ENCODE measurements around the gene SNAI3. TPM values are rescaled to one million over a fixed set of nuclear protein-coding genes. Genes with fewer than 3 reads are reported as not detected.

The SNAI3 gene
- total RNA-seq, 4 donors from 2014 or later: 0.40 to 0.44 TPM; not detected in 2

DNA sequence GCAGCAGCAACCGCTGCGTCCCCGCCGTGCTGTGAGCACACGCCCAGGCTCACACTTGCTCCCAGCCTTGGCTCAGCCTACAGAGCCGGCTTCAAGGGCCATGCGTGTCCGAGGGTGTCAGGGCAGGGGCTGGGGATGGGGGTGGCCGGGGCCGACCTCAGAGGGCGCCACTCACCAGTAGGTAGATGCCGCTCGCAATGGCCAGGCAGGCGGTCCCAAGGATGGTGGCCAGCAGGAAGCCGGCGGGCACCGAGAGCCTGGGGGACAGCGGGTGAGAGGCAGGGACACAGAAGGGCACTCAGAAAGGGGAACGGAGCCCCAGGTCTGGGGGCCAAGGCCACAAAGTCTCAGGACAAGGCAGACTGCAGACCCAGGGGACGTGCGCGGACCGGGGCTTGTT lies 40.4 kb downstream of the SNAI3 start:
- 86% methylated on average over 18 of the region's 23 CpGs for WGBS
- no peak overlapping the region for H3K4me3 ChIP-seq
- no peak for DNase-seq (ENCODE audit: low spot score in 2 of 2)
- H3K36me3 ChIP-seq: peaks cover 10% of the 10 kb centered on the region
- H3K9me3 ChIP-seq: no peaks in the 10 kb centered on the region
- TF ChIP-seq EP300 (IDR thresholded peaks at IDR 0.05) (no peak), POLR2A (IDR thresholded peaks at IDR 0.05) (no peak), POLR2AphosphoS5 (IDR thresholded peaks at IDR 0.05) (no peak)
- TF ChIP-seq, protein P1, sequence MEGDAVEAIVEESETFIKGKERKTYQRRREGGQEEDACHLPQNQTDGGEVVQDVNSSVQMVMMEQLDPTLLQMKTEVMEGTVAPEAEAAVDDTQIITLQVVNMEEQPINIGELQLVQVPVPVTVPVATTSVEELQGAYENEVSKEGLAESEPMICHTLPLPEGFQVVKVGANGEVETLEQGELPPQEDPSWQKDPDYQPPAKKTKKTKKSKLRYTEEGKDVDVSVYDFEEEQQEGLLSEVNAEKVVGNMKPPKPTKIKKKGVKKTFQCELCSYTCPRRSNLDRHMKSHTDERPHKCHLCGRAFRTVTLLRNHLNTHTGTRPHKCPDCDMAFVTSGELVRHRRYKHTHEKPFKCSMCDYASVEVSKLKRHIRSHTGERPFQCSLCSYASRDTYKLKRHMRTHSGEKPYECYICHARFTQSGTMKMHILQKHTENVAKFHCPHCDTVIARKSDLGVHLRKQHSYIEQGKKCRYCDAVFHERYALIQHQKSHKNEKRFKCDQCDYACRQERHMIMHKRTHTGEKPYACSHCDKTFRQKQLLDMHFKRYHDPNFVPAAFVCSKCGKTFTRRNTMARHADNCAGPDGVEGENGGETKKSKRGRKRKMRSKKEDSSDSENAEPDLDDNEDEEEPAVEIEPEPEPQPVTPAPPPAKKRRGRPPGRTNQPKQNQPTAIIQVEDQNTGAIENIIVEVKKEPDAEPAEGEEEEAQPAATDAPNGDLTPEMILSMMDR (IDR thresholded peaks at IDR 0.05): no peak
- peaks cover 7% of the 10 kb centered on the region for H3K27me3 ChIP-seq
- no peak overlapping the region for H3K27ac ChIP-seq
- H3K4me1 ChIP-seq: peaks cover 23% of the 10 kb centered on the region

DNA sequence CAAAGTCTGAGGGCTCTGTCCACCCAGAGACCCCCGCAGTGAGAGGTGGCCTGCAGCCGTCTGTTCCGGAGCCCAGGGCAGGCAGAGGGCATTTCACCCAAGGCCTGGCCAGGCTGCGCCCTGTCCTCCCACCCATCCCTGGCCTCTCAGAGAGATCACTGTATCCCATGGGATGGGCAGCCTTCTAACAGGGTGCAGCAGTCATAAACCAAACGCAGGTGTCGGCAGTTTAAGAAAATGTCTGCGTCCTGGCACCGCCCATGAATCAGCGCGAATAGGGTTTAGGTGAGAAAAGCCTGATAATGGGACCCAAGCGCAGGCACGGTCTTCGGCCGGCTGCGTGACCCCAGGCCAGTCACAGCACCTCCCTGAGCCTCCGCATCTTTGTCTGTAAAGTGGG lies 40.9 kb downstream of the SNAI3 start:
- DNase-seq (ENCODE audit: low spot score in 2 of 2): no peak
- Histone ChIP-seq H3K4me3 (no peak overlapping the region), H3K27me3 (peaks cover 12% of the 10 kb centered on the region), H3K4me1 (peaks cover 20% of the 10 kb centered on the region), H3K9me3 (no peaks in the 10 kb centered on the region), H3K36me3 (peaks cover 10% of the 10 kb centered on the region), H3K27ac (no peak overlapping the region)
- WGBS: 91% methylated on average over 10 of the region's 16 CpGs
- TF ChIP-seq POLR2AphosphoS5 (IDR thresholded peaks at IDR 0.05) (no peak), EP300 (IDR thresholded peaks at IDR 0.05) (no peak), POLR2A (IDR thresholded peaks at IDR 0.05) (no peak)
- TF ChIP-seq, protein P1 (IDR thresholded peaks at IDR 0.05): no peak

DNA sequence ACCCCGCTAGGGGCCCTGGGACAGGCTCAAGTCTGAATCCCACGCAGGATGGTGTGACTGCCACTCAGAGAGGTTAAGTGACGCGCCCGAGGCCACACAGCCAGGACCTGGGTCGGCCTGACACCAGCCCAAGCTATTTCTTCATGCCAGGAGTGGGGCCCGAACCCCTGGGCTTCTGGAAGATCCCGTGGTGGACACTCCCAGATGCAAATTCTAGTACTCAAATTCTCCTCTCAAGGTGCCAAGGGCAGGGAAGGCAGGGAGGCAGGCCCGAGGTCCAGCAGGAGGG lies 42.7 kb downstream of the SNAI3 start:
- no peaks in the 10 kb centered on the region for H3K9me3 ChIP-seq
- no peak overlapping the region for H3K27ac ChIP-seq
- H3K27me3 ChIP-seq: peaks cover 30% of the 10 kb centered on the region
- peaks cover 6% of the 10 kb centered on the region for H3K4me1 ChIP-seq
- no peak overlapping the region for H3K4me3 ChIP-seq
- no peak for TF ChIP-seq POLR2AphosphoS5 (IDR thresholded peaks at IDR 0.05)
- TF ChIP-seq, protein P1 (IDR thresholded peaks at IDR 0.05): no peak
- TF ChIP-seq EP300 (IDR thresholded peaks at IDR 0.05): no peak
- TF ChIP-seq POLR2A (IDR thresholded peaks at IDR 0.05): no peak
- H3K36me3 ChIP-seq: peaks cover 10% of the 10 kb centered on the region
- WGBS: 73% methylated on average over 6 of the region's 9 CpGs
- no peak for DNase-seq (ENCODE audit: low spot score in 2 of 2)

DNA sequence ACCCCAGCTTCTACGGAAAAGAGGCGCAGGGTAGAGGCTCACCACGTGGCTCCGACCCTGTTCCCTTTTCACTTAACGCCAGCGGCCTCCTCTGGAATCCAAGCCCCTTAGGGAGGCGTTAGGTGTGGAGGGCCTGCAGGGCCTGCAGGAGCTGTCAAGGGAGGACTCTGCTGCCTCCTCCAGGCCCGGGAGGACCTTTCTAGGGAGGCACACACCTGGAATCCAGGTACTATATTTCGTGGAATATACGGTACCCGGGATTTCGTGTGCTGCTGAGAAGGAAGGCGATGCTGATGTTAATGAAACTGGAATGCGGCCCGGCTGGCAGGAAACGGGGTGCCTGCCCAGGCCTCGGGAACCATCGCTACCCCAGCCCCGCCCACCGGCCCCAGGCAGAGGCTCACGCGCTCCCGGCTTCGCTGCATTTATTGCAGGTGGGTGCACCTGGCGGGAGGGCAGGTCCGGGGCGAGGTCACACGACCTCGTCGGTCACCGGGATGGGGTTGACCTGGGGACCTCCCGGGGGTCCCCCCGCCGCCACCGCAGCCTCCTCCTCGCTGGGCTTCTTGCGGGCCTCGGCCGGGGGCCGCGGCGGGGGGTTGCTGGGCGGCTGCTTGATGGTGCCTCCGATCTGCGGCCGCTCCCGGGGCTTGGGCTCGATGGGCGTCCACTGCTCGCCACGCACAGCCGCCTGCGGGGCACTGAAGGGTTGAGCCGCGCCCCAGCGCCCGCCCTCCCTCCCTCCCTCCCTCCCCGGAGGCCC lies 43.2 kb downstream of the SNAI3 start:
- DNase-seq (ENCODE audit: low spot score in 2 of 2): no peak
- Histone ChIP-seq H3K36me3 (peaks cover 10% of the 10 kb centered on the region), H3K27me3 (peaks cover 36% of the 10 kb centered on the region), H3K9me3 (no peaks in the 10 kb centered on the region), H3K4me3 (no peak overlapping the region), H3K4me1 (peaks cover 6% of the 10 kb centered on the region), H3K27ac (no peak overlapping the region)
- TF ChIP-seq, protein P1 (IDR thresholded peaks at IDR 0.05): no peak
- TF ChIP-seq POLR2A (IDR thresholded peaks at IDR 0.05): no peak
- TF ChIP-seq POLR2AphosphoS5 (IDR thresholded peaks at IDR 0.05): no peak
- TF ChIP-seq EP300 (IDR thresholded peaks at IDR 0.05): no peak
- 69% methylated on average over 42 of the region's 58 CpGs for WGBS

DNA sequence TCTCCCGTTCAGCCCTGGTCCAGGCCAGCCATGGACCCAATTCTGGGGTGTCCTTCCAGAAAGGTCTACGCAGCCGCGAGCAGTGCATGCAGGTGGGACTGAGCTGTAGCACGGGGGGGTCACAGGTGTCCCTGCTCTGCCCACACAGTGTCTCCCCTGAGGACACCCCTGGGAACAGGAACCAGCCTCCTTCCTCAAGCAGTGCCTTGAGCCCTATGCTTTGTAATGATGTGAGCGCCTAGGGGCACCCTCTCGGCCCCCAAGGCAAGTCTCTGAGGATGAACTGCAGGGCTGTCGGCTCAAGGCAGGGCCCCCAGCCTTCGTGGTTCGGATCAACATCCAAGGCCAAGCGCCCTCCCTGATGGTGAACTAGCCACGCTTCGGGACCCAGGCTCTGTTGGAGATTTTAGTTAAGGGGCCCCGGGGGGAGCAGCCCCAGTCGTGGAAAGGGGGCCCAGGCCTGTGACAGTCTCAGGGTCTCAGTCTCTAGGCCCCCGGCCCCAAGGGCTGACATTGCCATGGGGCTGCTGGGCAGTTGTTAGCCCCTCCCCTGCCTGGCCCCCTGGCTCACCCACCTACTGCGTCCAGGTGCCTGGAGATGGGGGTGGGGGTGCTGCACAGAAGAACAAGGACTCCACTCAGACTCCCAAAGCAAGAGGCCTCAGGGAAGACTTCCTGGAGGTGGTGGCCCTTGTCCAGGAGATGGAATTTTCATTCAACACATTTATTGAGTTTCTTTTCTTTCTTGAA lies 45.6 kb downstream of the SNAI3 start:
- H3K4me1 ChIP-seq: peaks cover 6% of the 10 kb centered on the region
- WGBS: 52% methylated on average over 7 of the region's 17 CpGs
- H3K9me3 ChIP-seq: no peaks in the 10 kb centered on the region
- H3K36me3 ChIP-seq: peaks cover 6% of the 10 kb centered on the region
- H3K27ac ChIP-seq: no peak overlapping the region
- no peak overlapping the region for H3K4me3 ChIP-seq
- TF ChIP-seq POLR2A (IDR thresholded peaks at IDR 0.05) (no peak), EP300 (IDR thresholded peaks at IDR 0.05) (no peak), POLR2AphosphoS5 (IDR thresholded peaks at IDR 0.05) (no peak)
- TF ChIP-seq, protein P1 (IDR thresholded peaks at IDR 0.05): no peak
- no peak for DNase-seq (ENCODE audit: low spot score in 2 of 2)
- peaks cover 60% of the 10 kb centered on the region for H3K27me3 ChIP-seq
